GM21367 (cell line): Measurements from ENCODE around the gene WDR59.

Experiments used
- ATAC-seq: cut with Tn5 transposase; IDR thresholded peaks from one replicate; pipeline ENCODE4 v1.9.1; 2021; ENCODE audit not compliant: unreplicated experiment

WDR59 gene

DNA sequence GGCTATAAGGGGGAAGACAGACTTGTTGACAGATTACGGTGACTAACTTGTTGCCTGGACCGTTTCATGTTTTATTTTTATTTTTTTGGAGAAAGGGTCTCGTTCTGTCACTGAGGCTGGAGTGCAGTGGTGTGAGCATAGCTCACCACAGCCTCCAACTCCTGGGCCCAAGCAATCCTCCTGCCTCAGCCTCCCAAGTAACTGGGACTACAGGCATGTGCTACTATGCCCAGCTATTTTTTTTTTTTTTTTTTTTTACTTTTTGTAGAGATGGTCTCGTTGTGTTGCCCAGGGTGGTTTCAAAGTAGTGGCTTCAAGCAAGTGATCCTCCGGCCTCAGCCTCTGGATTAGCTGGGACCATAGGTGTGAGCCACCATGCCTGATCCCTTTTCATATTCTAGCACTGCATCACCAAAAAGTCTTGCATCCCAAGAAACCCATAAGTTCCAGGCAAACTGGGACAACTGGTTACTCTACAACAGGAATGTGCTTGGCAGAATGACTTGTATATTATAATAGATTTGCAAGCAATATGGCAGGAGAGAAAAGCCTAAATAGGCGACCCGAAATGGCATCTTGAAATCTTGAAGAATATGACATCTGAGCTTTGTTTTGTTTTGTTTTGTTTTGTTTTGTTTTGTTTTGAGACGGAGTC is 2.2 kb upstream of the WDR59 start:
- no peak for ATAC-seq

DNA sequence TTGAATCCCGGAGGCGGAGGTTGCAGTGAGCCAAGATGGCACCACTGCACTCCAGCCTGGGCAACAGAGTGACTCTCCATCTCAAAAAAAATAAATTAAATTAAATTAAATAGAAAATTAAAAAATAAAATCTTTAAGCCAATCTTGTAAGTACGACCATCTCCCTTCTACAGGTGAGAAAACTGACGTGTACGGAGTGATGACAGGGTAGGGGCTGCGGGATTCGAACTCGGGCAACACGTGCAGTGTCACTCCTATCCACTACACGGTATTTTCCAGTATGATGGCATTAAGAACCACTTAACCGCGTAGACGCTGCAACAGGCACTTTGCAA is 762 bp downstream of the WDR59 start:
- ATAC-seq: no peak

DNA sequence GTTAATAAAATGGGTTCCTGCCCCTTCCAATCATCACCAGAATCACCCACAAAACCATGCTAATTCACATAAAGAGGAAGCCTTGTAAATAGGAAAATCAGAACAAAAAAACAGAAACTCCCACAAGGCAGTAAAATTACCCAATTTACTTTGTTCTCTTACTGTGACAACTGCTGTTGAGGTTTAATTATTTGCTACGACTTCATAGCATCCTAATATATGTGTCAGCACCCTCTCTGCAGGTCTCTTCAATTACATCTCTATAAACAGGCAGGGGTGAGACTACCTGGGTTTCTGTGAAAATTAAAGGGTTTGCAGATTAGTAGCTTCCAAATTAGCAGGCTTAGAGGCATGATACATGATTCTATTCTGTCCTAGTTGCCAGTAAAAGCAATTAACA is 2.7 kb downstream of the WDR59 start:
- no peak for ATAC-seq

DNA sequence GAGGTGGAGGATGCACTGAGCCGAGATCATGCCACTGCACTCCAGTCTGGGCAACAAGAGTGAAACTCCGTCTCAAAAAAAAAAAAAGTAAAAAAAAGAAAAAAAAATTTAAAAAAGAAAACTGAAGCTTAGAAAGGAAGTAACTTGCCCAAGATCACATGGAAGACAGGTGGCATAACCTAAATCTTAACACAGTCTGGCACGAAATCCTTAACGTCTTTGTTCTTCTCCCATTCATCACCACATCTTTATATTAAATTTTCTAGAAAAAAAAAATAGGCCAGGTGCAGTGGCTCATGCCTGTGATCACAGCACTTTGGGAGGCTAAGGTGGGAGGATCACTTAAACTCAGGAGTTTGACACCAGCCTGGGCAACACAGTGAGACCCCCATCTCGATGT is 9.3 kb downstream of the WDR59 start:
- no peak for ATAC-seq

DNA sequence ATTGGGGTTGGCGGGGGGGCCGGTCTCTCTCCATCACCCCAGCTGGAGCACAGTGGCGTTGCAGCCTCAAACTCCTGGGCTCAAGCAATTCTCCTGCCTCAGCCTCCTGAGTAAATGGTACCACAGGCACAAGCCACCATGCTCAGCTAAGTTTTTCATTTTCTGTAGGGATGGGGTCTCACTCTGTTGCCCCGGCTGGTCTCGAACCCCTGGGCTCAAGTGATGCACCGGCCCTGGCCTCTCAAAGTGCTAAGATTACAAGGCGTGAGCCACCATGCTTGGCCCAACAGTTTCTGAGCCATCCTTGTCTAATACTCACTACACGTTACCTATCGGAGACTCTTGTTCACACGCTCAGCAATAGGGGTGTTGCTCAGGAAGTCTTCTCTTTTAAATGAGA is 11.6 kb downstream of the WDR59 start:
- ATAC-seq: no peak

DNA sequence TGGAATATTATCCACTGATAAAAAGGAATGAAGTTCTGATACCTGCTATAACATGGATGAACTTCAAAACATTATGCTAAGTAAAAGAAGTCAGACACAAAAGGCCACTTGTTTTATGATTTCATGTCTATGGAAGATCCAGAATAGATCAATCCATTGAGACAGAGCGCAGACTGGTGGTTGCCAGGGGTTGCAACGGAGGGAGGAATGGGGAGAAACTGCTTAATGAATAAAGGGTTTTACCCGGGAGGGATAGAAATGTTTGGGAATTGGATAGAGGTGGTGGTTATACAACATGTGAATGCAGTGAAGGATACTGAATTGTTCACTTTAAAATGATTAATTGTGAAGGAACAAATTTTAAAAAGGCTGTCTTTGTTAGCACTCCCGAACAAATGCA is 30.2 kb downstream of the WDR59 start:
- ATAC-seq: no peak

DNA sequence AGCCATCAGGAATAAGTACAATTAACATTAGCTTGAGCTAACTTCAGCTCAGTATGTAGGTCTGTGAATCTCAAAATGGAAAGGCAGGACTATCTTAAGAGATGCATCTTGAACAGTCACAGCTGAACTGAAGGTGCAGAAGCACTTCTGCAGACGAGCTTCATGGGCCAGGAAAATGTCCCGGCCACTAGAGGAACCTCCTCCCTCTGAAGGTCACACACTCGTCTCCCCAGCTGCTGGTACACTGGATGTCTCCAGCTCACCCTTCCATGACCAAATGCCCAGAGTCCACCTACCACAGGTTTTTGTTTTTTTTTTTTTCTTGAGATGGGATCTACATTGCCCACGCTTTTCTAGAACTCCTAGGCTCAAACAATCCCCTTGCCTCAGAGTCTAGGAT is 33.2 kb downstream of the WDR59 start:
- no peak for ATAC-seq

DNA sequence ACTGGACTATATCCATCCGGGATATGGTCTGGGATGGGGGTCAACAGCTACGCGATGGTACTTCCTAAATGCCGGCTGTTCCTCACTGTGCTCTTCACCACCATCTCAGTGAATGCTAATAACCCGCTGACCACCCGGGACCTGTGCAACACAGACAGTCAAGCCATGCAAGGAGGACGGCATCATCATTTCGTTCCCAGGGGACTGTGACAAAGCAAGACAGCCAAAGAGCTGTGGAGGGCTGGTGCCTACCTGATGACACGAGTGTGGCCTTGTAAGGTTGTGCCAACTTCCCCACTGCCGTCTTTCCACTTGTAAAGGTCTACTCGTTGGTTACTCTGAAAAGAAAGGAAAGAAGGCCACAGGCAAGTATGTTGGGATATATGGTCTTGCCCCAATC is 33.7 kb downstream of the WDR59 start:
- no peak for ATAC-seq

DNA sequence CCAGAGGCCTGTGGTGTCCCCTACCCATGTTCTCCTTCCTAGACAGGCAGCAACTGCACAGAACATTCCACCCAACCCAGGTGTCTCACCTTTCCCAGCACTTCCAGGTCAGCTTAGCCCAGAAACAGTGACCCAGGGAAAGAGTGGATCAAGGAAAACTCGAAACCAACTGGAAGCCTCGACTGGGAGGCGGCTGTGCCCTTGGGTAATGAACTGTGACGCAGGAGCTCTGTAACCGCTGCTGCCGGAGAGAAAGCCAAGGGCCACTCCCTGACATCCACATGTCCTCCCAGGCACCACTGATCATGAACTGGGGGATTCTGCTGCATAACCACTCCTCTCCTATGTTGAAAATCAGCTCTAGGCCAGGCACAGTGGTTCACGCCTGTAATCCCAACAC is 34.4 kb downstream of the WDR59 start:
- no peak for ATAC-seq

DNA sequence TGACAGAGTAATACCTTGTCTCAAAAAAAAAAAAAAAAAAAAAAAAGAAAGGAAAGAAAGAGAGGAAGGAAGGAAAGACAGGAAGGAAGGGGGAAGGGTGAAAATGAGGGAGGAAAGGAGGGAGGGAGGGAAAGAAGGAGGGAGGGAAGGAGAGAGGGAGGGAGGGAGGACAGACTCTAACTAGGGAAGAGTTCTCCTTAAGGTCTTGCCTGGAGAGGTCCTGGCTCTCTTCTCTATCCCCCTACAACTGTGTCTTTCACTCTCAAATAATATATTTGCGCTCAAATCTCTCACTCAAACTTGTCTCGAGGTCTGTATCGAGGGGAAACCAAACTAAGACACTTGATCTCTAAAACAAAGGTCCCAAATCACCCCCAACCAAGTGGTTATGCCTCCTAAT is 35.6 kb downstream of the WDR59 start:
- no peak for ATAC-seq

DNA sequence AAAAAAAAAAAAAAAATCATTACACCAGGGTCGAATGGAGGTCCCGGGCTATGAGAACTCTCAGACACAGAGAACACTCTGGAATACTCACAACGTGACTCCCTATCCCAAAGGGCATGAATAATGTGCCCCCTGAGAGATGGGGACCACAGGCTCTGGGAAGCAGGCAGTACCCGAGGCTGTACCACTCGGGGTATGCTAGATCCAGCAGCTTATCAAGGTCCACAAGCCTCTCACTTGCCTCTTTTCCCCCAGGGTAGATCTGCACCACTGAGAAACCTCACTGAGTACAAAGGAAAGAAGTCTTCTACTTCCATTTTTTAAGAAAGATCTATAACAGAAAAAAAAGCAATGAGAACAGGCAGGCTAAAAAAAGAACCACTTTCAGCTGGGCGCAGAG is 40.5 kb downstream of the WDR59 start:
- ATAC-seq: no peak

DNA sequence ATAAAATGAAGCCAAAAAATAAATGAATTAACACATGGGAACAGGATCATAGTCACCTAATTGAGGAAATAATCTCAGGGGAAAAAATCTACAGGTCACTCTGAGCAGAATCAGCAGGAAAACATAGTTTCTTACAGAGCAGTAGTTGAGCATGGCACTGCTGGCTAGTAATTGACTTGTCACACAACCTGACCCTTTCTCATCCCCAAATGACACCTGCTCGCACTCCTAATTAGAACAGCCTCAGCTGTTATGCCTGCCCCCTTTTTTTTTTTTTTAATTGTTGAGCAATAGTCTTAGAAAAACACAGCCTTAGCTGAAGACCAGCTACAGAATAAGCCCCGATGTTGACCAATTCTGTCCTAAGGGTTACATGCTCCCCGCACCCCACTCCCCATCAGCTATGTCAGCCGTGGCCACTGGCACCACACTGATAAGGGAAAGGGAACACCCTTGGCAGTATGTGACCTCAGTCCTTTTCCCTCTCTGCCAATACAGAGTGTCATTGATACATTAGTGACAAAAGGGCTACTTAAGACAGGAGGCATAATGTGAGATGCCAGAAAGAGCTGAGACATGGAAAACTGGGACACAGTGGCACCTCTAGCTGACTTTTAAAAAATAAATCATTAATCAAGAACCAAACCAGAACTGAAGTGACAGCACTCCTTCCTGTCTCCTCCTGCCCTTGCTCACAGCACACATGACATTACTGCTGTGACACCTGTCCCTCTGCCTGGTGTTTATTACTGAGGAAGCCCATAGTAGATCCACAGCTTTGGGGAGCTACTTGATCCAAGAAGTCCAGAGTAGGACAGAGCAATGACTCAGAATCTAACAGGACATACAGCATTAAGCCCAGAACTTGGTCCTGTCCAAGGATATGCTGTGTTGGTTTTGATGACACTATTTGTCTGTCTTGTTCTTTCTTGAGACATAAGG is 41.7 kb downstream of the WDR59 start:
- no peak for ATAC-seq

DNA sequence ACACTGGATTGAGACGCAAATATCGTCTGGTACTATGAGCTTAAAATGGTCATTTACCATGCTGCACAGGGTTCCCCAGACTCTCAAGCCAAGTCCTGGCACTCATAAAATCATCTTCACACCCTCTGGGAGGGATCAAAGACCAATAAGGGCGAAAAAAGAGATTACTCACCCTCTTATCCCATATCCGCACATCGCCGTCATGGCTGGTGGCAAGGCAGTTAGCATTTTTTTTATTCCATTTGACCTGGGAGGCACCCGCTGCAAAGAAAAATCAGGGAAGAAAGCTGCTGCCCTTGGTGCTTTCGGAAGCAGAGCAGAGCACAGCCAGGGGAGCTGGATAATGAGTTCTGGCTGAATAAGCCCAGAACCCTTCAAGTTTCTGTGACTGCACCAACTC is 42.4 kb downstream of the WDR59 start:
- ATAC-seq: no peak

DNA sequence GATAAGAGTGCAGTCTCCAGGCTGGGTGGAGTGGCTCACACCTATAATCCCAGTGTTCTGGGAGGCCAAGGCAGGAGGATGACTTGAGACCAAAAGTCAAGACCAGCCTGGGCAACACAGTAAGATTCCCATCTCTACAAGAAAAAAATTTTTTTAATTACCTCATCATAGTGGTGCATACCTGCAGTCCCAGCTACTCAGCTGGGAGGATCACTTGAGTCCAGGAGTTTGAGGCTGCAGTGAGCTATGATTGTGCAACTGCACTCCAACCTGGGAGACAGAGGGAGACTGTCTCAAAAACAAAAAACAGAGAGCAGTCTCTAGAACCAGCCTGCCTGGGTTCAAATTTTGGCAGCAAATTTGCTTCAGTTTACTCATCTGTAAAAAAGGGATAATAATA is 45.2 kb downstream of the WDR59 start:
- ATAC-seq: no peak

DNA sequence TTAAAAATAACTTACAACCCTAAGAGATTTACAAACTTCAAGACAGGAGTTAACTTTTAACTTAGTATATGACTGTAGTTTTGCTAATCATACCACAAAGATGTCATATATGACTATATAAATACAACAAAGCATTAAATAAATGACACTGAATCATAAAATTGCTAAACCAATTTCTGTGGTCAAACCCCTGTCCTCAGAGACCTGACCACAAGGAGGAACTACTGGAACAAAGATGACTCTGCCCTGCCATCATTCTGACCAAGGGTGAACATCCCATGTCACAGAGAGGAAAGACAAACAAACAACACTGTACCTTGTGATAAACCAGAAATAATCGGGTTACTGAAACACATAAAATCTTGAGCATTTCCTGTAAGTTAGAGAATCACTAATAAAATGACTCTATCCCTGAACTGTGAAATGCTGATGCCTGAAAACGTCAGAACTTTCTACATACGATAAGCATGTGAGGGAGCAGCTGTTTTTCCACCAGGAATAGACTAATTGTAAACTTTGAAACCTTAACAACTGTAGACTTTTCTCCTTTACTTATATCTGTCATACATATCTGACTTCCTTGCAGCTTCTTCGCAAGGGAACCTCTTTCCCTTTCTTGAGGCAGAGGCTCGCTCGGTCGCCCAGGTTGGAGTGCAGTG is 47.9 kb downstream of the WDR59 start:
- peak; percentile 78 for ATAC-seq

DNA sequence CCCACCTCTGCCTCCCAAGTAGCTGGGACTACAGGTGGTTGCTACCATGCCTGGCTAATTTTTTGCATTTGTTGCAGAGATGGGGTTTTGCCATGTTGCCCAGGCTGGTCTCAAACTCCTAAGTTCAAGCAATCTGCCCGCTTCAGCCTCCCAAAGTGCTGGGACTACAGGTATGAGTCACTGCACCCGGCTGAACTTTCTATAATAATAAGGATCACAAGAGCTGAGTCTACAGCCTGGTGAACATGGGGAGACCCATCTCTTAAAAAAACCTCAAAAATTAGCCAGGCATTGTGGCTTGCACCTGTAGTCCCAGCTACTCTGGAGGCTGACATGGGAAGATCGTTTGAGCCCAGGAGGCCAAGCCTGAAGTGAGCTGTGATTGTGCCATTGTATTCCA is 53.5 kb downstream of the WDR59 start:
- no peak for ATAC-seq

DNA sequence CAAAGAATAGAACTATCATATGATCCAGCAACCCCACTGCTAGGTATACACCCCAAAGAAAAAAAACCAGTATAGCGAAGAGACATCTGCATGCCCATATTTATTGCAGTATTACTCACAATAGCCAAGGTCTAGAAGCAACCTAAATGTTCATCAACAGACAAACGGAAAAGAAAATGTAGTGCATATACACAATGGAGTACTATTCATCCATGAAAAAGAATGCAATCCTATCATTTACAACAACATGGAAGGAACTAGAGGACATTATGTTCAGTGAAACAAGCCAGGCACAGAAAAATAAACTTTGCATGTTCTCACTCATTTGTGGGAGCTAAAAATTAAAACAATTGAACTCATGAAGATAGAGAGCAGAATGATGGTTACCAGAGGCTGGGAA is 55.3 kb downstream of the WDR59 start:
- ATAC-seq: no peak

DNA sequence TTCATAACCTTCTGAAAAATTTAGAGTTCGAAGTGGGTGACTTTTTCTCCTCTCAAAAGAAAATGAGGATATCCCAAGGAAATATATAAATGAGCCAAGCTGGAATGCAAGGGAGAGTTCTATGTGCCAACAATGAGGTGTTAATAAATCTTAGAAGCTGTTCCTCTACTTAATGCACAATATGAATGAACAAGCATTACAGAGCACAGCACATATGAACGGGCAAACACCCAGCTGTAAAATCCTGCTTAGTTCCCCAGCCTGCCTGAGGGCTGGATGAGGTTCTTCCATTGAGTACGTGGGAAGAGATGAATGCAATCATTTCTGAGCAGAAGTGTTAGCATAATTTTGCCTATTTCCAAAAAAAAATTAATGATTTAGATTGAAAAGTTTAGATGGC is 58.1 kb downstream of the WDR59 start:
- no peak for ATAC-seq

DNA sequence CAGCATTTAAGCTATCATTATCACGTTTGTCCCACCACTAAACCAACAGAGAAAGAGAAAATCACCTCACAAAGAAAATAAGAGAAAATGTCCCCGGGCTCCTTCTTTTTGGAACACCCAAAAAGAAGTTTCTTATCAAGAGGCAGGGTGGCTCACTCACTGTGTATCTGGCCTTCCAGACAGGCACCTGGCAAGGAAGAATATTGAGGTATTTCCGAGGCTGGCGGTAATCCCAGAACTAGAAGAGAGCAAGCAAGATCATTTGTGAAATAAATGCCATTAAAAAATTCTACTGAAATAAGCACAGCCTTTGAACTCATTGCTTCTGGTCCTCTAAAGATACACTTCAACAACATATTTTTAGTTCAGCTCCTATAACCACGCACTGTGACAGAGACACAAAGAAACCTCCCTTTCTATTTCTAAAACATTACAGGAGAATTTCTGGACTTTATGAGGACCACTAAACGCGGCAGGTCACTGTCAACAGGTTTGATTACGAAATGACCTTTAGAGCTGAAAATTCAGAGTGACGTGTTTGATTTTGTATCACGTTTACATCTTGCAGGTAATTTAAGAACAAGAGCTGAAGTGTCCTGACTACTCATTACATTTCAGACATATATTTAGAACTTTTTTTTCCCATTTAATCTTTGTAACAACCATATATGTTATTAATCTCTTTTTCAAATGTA is 61.0 kb downstream of the WDR59 start:
- ATAC-seq: no peak

DNA sequence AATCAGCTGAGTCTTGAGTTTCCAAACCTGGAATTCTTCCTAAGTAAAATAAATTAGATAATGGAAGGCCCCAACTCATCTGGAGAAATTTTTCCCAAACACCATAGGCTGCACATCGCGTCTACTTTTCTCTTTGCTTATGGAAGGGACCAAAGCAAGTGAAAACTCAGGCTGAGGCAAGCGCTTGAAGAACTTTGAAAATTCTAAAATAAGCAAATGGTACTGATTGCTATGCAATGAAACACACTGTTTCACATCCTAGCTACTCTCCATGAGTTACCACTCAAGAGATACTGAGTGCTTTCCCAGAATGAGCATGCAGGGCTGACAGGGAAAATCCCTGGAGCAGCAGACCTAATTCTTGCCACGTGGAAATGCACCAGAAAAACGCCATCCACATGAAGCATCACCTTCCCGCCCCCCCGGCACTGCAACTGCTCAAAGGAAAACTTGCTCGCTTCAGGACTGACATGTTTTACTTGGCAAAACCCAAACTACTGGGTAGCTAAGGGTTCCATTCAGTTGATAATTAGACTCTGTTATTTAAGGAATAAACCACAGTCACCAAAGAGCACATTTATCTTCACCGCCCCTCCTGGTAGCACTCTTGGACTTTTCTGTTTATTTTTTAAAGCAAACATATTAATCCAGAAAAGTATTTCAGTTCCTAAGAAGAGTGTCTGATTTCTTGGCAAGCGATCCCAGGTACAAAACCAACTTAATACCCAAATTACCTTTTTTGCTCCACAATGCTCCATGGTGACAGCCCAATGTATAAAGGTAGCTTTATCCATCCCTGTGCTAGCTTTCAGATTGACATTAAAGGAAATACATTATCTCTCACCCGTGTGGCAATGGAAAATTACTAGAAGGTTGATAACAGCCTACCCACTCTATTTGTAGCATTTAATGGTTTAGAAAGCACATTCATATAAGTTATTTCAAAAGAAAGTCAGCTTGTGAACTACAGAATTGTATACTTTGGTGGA is 62.5 kb downstream of the WDR59 start:
- ATAC-seq: no peak
